NB4 (cell line): ENCODE results near the gene FRZB.

Experiments used
- DNase-seq: peaks from one replicate; pipeline ENCODE4 v3.0.0; 2010; ENCODE audit warnings: low read depth
- H3K4me3 ChIP-seq: one replicate; pipeline ENCODE4 v1.5.1; 2011; ENCODE audit warnings: mild to moderate bottlenecking, low read depth, low read length, moderate library complexity
- MAX ChIP-seq: IDR thresholded peaks from 2 replicates; pipeline ENCODE4 v1.6.1; 2011; ENCODE audit warnings: low read depth, low read length
- MYC ChIP-seq: IDR thresholded peaks from 2 replicates; pipeline ENCODE4 v1.6.1; 2011; ENCODE audit warnings: low read depth, low read length
- POLR2A ChIP-seq: IDR thresholded peaks from 2 replicates; pipeline ENCODE4 v1.6.1; 2011; ENCODE audit warnings: mild to moderate bottlenecking; ENCODE audit not compliant: insufficient read length; ENCODE audit errors: extremely low read depth
- TF ChIP-seq, protein P1 (sequence below): IDR thresholded peaks from one replicate; pipeline ENCODE4 v1.5.1; 2012; ENCODE audit warnings: low read depth, low read length

The FRZB gene

DNA sequence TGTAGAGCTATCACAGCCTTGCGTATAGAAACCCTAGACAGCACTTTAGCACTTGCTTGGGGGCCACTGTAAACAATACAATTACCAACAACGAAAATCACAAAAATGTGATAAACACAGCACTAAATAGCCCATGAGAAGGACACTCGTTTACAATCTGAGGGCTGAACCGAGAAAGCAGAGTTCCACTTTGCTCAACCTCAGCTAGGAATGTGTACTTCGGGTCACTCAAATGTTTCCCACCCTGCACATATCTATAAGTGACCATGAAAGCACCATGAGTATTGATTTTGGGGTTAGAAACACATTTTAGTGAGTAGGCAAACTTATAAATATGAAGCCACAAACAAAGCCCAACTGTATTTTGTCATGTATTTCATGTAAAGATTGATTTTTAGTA, 62.3 kb downstream of the FRZB start:
- TF ChIP-seq POLR2A (no peak), MAX (no peak), MYC (no peak)
- TF ChIP-seq, protein P1, sequence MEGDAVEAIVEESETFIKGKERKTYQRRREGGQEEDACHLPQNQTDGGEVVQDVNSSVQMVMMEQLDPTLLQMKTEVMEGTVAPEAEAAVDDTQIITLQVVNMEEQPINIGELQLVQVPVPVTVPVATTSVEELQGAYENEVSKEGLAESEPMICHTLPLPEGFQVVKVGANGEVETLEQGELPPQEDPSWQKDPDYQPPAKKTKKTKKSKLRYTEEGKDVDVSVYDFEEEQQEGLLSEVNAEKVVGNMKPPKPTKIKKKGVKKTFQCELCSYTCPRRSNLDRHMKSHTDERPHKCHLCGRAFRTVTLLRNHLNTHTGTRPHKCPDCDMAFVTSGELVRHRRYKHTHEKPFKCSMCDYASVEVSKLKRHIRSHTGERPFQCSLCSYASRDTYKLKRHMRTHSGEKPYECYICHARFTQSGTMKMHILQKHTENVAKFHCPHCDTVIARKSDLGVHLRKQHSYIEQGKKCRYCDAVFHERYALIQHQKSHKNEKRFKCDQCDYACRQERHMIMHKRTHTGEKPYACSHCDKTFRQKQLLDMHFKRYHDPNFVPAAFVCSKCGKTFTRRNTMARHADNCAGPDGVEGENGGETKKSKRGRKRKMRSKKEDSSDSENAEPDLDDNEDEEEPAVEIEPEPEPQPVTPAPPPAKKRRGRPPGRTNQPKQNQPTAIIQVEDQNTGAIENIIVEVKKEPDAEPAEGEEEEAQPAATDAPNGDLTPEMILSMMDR = no peak
- no peak for DNase-seq
- H3K4me3 ChIP-seq = no peak overlapping the region

DNA sequence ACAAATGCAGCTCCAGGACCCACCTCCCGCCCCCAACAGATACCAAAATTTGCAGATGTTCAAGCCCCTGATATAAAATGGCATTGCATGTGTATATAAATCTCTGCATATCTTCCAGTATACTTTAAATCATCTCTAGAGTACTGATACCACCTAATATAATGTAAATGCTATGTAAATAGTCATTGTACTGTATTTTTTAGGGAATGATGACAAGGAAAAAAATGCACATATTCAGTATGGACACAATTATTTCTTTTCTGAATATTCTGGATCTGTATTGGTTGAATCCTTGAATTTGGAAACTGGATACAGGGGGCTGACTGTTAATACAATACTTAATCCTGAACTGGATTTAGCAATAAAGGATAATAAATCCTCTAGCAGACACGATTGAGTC, 67.7 kb downstream of the FRZB start:
- DNase-seq = no peak
- TF ChIP-seq, protein P1 = no peak
- TF ChIP-seq MYC = no peak
- no peak overlapping the region for H3K4me3 ChIP-seq

DNA sequence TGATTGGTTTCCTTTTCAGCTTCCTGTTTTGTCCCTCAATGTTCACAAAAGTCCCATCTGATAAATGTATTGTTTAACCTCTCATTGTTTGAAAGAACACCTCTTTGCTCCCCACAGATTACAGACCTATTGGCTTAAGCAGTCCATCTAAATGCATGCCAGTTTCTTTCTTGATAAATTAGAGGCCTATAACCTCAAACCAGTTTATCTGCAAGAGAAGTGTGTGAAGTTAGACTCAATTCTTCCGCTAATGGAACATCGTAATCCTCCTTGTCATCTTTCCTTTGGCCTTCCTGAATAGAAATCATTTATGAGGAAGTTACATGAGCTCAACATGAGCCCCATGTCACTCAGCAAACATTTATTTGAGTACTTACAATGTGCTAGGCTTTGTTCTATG, 74.0 kb downstream of the FRZB start:
- H3K4me3 ChIP-seq = no peak overlapping the region
- DNase-seq = no peak
- TF ChIP-seq POLR2A = no peak

- no peak overlapping the region for H3K4me3 ChIP-seq
- TF ChIP-seq, protein P1 = no peak
- no peak for TF ChIP-seq MYC
- no peak for TF ChIP-seq MAX
- DNase-seq = peak; percentile 30
Measured at GRCh38 chr2:182784777-182785176, 81.7 kb downstream of the FRZB start.

- no peak for DNase-seq
- no peak overlapping the region for H3K4me3 ChIP-seq
- TF ChIP-seq MAX = no peak
- TF ChIP-seq, protein P1 = no peak
- no peak for TF ChIP-seq POLR2A
- no peak for TF ChIP-seq MYC
Measured at GRCh38 chr2:182784058-182784706, 82.3 kb downstream of the FRZB start.
